ENCODE measurements around the gene GLE1. TPM values are rescaled to one million over a fixed set of nuclear protein-coding genes. Genes with fewer than 3 reads are reported as not detected.

Gene GLE1
- polyA plus RNA-seq (ENCODE audit: insufficient read length in 10 of 10): 10 to 100 TPM; 16.5 to 22.3 (median 20.2) TPM
- long read RNA-seq, donor 1, partial matches to known transcripts: 5 of 5 reads
- long read RNA-seq, donor 1, other reads (novel, unspliced or antisense): 0 of 5 reads
- long read RNA-seq, donor 2, transcript GLE1-201 (16 exons, 3,321 nt): major isoform, 5 of 10 reads
- long read RNA-seq, donor 2, partial matches to known transcripts: 5 of 10 reads
- long read RNA-seq, donor 2, other reads (novel, unspliced or antisense): 0 of 10 reads
- long read RNA-seq, donor 3: 0 reads
- long read RNA-seq, donor 4, partial matches to known transcripts: 0 of 1 reads
- long read RNA-seq, donor 4, other reads (novel, unspliced or antisense): 0 of 1 reads
- long read RNA-seq, donor 5, partial matches to known transcripts: 7 of 7 reads
- long read RNA-seq, donor 5, other reads (novel, unspliced or antisense): 0 of 7 reads
- long read RNA-seq, donor 6, partial matches to known transcripts: 0 of 2 reads
- long read RNA-seq, donor 6, other reads (novel, unspliced or antisense): 0 of 2 reads
- long read RNA-seq, donor 7, partial matches to known transcripts: 0 of 1 reads
- long read RNA-seq, donor 7, other reads (novel, unspliced or antisense): 0 of 1 reads
- long read RNA-seq, donor 8, partial matches to known transcripts: 0 of 1 reads
- long read RNA-seq, donor 8, other reads (novel, unspliced or antisense): 0 of 1 reads
- long read RNA-seq, donor 9: 0 reads

DNA sequence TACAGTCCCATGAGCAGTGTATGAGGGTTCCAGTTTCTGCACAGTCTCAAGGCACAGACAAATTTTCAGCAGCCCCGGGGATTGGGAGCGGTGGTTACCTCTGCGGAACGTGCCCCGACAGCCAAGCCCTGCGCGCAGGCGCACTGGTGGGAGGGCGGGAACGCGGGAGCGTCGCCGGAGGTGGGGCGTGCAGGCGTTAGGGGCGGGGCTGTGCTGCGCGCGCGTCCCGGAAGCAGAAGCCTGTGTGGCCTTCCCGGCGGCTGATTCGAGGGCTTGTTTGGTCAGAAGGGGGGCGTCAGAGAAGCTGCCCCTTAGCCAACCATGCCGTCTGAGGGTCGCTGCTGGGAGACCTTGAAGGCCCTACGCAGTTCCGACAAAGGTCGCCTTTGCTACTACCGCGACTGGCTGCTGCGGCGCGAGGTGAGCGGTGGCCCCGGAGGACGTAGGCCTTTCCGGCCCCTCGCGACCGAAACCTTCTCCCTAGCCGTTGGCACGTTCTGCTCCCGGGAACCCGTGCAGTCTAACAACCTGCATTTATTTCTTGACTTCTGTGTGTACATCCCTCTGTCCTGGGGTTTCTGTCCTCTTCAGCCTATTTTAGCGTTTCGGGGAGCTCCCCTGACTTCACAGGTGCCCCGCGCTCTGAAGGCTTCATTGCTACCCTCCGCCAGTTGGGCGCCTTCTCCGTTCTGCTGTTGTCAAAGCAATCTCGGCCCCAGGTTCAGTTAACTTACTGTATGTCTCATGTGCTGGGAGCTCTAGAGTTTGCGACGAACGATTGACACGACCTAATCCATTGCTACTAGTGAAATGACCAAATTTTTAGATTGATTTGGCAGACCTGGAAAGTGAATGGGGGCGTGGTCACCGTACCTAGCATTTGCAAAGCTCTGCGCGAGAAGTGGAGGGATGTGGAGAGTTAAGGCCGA lies at the start of gene GLE1:
Gene GLE1, plus strand, starts transcription at position 235 of the 929 bp plus-strand sequence. Its CDS starts 87 bp downstream, at position 322.
- DNase-seq: peak; percentile 92 to 98 (median 97)

DNA sequence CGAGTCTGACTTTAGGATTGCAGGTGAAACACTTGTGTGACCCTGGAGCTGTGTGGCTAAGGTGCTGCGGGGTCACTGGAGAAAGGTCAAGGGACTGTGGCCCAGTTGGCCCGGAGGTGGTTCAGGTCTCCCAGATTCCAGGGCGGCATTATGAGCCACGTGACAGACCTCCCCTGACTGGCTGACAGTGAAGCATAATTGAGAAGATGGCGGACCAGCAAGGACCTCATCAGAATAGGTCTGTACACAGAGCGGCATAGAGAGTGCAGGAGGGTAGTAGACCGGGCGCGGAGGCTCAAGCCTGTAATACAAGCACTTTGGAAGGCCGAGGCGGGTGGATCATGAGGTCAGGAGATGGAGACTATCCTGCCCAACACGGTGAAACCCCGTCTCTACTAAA lies 49.5 kb upstream of the GLE1 start:
- no peak for DNase-seq

GRCh38 chr9:128455849-128456612 lies 48.5 kb upstream of the GLE1 start, which contains the start of gene ODF2:
TSS of gene ODF2 (plus strand) at chr9:128456006. CDS start at chr9:128456092, 86 bp downstream.
- peak; percentile 96 to 99 (median 98) for DNase-seq

DNA sequence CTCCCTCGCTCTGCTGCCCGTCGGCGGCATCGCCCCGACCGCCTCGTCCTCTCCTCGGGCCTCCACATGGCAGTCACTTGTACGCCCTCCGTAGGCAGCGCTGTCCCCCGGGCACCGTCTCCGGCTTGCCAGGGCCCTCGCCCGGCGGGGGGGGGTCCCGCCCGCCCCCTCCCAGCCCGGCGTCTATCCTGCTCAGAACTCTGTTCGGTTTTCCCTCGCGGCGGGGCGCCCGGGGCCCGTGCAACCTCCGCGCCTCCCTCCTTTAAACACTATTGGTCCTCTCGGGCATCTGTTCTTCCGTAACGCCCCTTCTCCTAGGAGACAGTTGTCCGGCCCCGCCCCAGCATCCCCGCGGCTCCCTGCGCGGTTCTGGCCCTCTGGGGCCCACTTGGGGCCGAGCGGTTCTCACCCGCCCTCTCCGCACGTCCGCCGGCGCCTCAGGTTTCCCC lies 47.9 kb upstream of the GLE1 start:
- DNase-seq: peak; percentile 46 to 88 (median 69)

DNA sequence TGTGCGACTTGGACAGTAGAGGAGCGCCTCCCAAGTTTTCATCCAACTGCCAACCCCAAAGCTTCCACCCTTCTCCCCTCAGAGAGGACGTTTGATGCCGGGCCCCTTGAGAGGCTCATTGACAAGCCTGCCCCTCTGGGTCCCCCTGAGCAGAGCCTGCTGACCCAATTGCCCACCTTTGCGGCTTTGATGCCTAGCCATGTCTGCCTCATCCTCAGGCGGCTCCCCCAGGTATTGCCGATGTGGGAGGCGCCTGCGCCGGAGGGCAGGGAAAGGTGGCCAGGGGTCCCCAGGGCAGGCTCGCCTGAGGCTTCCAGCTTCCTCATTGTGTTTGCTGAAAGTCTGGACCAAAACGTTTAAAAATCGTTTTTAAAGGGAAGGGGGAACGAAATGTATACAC lies 47.3 kb upstream of the GLE1 start:
- DNase-seq: no peak

DNA sequence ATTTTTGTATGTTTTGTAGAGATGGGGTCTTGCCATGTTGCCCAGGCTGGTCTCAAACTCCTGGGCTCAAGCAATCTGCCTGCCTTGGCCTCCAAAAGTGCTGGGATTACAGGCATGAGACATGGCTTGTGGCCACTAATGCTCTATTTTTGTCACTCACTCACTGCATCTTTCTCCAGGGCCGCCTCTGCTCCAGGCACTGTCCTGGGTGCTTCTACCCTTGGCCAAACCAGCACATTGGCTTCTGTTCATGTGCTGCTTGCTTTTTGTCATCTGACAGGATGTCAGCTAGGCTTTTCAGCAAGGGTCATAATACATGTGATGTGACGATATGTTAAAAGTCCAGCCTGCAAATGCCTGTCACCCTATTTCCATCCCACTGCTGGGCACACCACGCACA lies 45.5 kb upstream of the GLE1 start:
- DNase-seq: no peak

- no peak for DNase-seq
These were observed 35.4 kb upstream of the GLE1 start for GRCh38 chr9:128469070-128469469.

DNA sequence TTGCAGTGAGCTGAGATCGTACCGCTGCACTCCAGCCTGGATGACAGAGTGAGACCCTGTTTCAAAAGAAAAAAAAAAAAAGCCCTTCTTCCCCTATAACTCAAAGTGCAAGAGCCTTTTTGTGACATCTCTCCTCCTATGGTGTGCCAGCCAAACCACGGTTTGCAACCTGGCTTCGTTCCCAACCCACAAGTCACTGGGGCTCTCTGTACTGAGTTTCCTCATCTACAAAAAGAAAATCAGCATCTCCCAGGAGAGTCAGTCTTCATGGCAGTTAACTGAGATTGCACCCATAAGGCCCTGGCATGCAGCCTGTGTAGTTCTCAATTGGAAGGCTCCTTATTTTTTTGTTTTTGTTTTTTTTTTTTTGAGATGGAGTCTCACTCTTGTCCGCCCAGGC lies 34.0 kb upstream of the GLE1 start:
- DNase-seq: no peak

DNA sequence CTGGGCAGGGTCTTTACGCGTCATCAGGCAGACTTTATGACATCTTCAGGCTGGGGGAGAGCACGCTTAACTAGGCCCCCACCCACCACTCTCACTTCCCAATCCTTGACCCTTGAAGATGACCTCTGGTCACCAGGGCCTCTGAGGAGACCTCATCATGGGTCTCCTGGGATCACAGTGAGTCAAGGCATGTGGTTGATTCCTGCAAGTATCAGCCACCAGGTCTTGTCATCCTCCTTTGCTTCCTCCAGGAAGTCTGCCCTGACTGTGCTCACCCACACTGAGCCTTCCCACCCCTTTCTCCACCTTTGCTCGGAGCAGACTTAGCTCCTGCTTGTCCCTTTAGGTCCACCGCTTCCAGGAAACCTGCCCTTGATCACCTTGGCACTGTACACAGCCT lies 31.4 kb upstream of the GLE1 start:
- DNase-seq: no peak

- no peak for DNase-seq
These were observed 28.7 kb upstream of the GLE1 start for GRCh38 chr9:128475867-128476266.

DNA sequence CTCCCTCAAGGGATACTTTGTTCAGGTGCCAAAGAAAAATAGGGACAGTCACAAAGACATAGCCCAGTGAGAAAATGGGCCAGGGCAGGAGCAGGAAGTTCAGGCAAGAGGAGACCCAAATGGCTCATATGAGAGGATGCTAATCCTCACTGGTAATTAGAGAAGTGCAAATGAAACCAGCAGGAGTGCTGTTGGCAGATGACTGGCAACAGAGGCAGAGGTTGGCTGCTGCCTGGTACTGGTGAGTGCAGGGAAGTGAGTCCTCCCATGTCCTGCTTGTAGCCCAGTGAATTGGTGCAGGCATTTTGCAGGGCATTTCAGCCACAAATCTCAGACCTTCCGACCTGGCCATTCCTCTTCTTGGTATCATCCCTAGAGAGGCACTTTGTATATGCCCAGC lies 25.3 kb upstream of the GLE1 start:
- no peak for DNase-seq

DNA sequence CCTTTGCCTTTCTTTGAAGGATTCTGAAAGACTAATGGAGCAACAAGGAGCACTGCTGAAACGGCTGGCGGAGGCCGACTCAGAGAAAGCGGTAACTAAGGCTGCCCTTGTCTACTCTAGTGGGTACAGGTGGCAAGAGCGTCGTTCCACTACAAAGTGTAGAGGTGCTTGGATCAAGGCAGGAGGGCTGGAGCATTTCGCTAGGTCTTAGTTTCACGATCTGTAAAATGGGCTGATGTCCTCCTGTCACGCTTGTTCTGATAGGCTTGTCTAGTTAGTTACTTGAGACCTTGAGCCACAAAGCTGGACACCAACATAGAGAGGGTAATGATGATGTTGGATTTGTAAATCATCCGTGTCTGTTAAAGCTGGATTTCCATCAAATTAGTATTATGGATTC lies 23.0 kb upstream of the GLE1 start:
- DNase-seq: no peak

DNA sequence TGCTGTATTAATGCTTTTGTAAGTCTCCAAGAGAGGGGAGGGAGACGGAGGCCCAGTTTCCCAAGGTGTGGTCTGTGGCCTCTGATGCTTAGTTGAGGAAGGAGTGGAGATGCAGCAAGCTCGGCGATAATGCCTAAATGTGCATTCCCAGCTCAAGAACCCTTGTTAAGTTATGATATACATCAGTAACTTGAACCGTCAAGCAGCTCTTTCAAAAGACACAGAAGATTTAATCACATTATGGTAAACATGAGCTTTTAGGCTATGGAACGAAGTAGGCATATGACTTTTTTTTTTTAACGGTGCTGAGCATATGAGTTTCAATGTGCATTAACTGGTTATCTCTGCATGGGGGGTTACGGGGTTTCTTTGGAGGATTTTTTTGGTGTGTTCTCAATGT lies 22.3 kb upstream of the GLE1 start:
- DNase-seq: no peak

GRCh38 chr9:128484686-128485413 lies 19.7 kb upstream of the GLE1 start:
- no peak for DNase-seq

DNA sequence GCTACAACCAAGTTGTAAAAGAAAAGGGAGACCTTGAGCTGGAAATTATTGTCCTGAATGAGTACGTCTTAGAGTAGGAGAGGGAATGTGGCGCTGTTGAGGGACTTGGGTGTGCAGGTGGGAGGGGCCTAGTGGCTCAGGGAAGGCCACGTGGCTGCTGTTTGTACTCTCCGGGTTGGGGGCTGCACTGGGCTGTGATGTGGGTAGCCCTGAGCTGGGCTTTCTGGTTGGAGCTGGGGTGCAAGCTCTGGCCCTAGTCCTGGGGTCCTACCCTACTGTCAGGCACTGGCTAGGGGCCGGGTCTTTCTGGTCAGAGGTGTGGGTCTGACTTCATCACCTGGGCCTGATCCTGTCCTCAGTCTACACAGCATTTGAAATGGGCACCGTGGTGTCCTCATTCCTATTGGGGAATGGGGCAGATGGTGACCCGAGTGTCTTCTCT lies 19.1 kb upstream of the GLE1 start:
- DNase-seq: no peak

DNA sequence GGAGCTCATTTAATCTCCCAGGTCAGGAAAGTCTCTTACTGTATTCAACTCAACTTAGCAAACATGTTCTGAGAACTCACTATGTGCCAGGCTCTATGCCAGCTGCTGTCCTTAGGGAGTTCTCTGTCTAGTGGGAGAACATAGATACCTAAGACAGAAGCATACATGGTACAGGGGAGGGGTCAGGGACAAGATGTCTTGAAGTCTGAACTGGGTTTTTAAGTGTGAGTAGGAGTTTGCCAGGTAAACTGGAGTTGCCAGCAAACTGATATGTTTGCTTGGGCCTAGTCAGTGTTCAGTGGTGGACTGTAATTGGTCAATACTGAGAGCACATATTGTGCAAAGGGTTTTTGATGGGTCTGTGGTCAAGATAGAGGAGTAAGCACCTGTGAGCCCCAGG lies 18.3 kb upstream of the GLE1 start:
- DNase-seq: no peak

DNA sequence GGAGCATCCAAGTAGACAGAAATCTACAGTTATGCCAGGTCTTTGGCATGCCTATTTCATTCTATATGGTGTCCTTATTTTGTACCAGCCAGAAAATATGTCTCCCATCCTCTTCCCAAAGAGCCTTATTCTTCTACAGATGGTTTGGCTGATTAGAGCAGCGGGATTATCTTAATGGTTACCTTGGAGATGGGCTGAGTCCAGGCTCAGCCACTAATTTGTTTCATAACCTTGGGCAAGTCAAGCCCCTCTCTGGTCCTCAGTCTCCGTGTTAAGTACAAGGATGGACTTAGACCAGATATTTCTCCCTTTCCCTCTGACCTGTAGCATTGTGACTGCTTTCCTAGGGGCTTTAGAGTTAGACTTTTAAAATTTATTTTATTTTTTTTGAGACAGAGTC lies 11.1 kb upstream of the GLE1 start:
- DNase-seq: no peak

GRCh38 chr9:128494108-128494745 lies 10.3 kb upstream of the GLE1 start:
- DNase-seq: peak; percentile 25 to 76 (median 58)

- DNase-seq: peak in 2 of 3 donors; percentile 16 to 57
These were observed 9.8 kb upstream of the GLE1 start for GRCh38 chr9:128494746-128495129.

GRCh38 chr9:128495296-128495695 lies 9.2 kb upstream of the GLE1 start:
- DNase-seq: no peak
